ENCODE results near the gene ZSWIM8.
"Not testable (repeated sequence)": the region's sequence is repeated elsewhere in the genome, so short reads cannot be mapped to it uniquely, and the experiment has no call there.

Gene ZSWIM8, protein sequence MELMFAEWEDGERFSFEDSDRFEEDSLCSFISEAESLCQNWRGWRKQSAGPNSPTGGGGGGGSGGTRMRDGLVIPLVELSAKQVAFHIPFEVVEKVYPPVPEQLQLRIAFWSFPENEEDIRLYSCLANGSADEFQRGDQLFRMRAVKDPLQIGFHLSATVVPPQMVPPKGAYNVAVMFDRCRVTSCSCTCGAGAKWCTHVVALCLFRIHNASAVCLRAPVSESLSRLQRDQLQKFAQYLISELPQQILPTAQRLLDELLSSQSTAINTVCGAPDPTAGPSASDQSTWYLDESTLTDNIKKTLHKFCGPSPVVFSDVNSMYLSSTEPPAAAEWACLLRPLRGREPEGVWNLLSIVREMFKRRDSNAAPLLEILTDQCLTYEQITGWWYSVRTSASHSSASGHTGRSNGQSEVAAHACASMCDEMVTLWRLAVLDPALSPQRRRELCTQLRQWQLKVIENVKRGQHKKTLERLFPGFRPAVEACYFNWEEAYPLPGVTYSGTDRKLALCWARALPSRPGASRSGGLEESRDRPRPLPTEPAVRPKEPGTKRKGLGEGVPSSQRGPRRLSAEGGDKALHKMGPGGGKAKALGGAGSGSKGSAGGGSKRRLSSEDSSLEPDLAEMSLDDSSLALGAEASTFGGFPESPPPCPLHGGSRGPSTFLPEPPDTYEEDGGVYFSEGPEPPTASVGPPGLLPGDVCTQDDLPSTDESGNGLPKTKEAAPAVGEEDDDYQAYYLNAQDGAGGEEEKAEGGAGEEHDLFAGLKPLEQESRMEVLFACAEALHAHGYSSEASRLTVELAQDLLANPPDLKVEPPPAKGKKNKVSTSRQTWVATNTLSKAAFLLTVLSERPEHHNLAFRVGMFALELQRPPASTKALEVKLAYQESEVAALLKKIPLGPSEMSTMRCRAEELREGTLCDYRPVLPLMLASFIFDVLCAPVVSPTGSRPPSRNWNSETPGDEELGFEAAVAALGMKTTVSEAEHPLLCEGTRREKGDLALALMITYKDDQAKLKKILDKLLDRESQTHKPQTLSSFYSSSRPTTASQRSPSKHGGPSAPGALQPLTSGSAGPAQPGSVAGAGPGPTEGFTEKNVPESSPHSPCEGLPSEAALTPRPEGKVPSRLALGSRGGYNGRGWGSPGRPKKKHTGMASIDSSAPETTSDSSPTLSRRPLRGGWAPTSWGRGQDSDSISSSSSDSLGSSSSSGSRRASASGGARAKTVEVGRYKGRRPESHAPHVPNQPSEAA (N-terminal part only)

DNA sequence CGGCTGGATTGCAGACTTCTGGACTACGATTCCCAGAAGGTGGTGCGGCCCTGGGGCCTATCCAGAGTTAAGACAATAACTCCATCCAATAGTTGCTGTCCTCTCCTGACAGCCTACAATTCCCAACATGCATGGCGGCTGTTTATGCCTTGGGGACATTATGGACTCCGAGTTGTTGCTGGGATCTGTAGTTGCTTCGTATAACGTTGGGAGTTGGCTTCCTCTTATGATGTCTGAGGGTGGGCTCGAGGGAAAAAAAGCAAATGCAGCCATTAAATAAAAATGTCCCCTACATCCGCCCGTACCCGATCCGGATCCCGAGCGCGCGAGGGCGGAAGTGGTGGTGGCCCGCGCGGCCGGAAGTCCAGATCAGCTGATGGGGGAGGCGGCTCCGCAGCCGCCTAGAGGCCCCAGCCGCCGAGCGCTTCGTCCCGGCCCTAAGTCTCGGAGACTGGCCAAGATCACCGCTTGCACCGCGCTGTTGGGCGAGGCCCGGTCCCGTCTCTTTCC is at the start of gene ZSWIM8:
TSS of gene ZSWIM8 (plus strand) at position 396 of the 510 bp plus-strand sequence. CDS start 273 bp downstream, outside the sequence.
- peak; percentile 86 for DNase-seq

DNA sequence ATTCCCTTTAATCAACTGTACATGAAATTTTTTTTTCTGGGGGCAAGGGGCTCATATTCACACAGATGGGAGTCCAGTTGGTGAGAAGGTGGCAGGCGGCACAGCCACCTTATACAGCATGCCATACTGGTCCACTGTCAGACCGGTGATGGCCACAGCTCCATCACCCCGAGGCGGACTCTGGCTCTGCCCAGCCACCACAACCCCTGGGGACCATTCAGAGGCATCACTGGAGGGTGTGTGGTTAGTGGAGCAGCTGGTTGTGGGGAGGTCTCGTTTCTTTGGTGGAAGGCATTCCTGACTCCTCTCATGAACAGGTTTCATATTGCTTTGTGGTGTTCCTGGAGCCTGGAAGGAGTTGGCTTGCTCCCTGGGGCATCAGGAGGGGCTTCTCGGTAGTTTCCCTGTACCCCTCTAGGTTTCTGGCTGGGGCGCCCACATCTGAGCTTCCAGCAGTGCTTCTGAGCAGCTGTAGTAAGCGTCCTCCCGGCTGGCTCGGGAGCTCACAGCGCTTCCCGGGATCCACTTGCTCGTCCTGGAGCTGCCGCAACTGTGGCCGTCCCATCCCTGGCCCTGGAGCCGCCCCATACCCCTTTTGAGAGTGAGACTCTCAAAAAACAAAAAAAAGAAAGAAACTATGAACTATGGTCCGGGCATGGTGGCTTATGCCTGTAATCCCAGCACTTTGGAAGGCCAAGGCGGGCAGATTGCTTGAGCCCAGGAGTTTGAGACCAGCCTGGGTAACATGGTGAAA is 44.7 kb upstream of the ZSWIM8 start:
- DNase-seq: not testable (repeated sequence)

DNA sequence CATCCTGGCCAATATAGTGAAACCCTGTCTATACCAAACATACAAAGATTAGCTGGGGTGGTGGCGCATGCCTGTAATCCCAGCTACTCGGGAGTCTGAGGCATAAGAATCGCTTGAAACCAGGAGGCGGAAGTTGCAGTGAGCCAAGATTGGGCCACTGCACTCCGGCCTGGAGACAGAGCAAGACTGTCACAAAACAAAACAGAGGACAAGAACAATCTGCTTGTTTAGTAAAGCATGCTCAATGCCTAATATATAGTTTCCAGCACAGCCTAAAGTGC is 43.0 kb upstream of the ZSWIM8 start:
- no peak for DNase-seq

DNA sequence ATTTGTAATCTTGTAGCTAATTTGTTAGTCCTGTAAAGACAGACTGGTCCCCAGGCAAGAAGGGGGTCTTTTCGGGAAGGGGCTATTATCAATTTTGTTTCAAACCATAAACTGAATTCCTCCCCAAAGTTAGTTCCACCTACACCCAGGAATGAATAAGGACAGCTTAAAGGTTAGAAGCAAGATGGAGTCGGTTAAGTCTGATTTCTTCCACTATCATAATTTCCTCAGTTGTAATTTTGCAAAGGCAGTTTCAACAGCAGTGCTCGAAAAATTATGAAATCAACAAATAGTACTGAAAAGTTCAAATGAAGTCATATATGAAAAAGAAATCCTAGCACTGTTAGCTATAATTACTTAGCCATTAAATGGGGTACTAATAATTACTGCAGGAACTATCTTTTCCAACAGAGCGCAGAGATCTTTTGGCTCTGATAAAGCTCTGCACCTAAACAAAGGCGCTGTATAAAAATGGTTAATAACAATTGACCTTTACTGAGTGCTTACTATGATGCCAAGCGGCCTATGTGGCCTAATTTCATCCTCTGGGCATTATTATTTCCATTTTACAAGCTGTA is 42.0 kb upstream of the ZSWIM8 start:
- no peak for DNase-seq

DNA sequence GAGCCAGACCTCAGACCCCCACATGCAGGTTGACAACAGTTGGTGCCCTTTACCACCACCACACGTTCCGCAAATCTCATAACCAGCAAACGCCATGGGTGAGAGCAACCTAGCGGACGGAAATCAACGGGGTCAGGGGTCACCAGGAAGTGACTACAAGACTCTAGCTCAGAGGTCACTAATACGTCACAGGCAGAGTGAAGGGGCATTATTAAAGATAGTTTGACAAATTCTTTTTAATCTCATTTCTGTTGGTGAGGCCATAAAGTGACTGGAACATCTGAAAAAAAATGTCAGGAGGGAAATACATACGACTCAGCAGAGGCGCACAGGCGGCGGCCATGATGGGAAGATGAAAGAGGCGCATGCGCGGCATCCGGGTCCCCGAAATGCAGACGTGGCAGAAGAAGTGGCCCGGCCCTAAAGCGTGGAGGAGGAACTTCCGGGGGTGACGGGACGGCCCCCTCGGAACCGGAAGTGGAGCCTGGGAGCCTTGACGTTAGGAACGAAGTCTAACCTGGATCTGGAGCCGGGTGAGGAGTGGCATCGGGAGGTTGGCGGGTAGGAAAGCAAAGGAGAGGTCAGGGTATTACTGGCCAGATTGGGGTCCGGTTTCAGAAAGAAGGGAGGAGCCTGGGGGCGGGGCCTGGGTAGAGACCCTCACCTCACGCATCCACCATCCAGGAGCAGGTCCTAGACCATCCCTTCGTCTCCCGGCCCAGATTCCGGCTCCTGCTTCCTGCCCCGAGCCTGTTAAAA is 41.3 kb upstream of the ZSWIM8 start, which contains the start of gene SEC24C:
TSS of gene SEC24C (plus strand) at position 468 of the 759 bp plus-strand sequence. CDS start 2,461 bp downstream, outside the sequence.
- DNase-seq: peak; percentile 94

- DNase-seq: peak; percentile 62
These were observed 40.8 kb upstream of the ZSWIM8 start for GRCh38 chr10:73744664-73744975.

- DNase-seq: no peak
These were observed 38.7 kb upstream of the ZSWIM8 start for GRCh38 chr10:73746721-73747120.

DNA sequence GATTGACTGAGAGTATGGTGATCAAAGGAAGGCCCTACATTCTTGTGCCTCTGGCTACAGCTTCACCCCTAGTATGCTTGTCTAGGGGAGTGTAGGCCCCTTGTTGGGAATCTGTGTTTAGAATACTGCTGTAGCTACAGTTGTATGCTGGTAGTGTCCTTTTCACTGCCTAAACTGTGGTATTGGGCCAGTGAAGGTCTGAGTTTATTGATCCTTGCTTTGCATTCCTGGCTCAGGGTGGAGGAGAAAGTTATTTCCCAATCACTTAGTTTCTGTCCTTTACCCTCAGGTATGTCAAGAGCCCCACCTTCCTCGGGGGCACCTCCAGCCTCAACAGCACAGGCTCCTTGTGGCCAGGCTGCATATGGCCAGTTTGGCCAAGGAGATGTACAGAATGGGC is 34.6 kb upstream of the ZSWIM8 start:
- DNase-seq: no peak

GRCh38 chr10:73756183-73756582 is 29.2 kb upstream of the ZSWIM8 start:
- DNase-seq: no peak

- no peak for DNase-seq
These were observed 26.5 kb upstream of the ZSWIM8 start for GRCh38 chr10:73758704-73759511.

DNA sequence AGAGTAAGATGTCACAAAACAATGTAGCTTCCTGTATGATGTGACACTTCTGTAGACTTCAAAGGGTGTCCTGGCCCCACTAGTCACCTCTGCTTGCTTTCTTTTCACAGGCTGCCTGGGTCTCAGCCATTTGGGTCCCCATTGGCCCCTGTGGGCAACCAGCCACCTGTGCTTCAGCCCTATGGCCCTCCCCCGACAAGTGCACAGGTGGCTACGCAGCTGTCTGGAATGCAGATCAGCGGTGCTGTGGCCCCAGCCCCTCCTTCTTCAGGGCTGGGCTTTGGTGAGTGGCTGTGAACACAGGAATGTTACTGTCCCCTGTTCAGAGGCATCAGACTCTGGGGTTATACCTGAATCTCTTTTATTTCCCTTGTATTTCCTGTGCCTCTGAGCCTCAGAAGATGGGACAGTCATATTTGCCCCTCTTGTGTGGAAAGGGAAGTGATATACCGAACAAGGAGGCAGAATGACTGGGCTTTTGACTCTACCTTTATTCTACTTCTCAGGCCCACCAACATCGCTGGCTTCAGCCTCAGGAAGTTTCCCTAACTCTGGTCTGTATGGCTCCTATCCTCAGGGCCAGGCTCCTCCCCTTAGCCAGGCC is 25.8 kb upstream of the ZSWIM8 start:
- DNase-seq: peak; percentile 43

DNA sequence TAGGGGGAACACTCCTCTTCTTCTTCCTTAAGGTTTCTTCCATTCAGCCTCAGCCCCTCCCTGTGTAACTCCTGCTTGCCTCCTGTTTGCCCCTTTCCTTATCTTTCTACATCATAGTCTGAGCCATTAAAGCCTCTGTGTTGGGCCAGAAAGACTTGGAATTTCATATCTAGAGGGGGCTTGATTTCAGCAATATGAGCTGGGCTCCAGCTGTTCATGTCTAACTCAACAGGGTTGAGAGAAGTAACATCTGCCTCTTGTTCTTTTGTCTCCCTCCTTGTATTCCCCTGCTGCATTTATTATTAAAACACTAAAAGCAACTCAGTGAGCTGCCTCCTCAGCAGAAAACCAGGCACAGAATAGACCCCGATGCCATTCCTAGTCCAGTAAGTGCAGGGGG is 23.6 kb upstream of the ZSWIM8 start:
- DNase-seq: no peak

GRCh38 chr10:73762915-73763314 is 22.5 kb upstream of the ZSWIM8 start:
- no peak for DNase-seq

GRCh38 chr10:73763343-73763742 is 22.1 kb upstream of the ZSWIM8 start:
- no peak for DNase-seq

DNA sequence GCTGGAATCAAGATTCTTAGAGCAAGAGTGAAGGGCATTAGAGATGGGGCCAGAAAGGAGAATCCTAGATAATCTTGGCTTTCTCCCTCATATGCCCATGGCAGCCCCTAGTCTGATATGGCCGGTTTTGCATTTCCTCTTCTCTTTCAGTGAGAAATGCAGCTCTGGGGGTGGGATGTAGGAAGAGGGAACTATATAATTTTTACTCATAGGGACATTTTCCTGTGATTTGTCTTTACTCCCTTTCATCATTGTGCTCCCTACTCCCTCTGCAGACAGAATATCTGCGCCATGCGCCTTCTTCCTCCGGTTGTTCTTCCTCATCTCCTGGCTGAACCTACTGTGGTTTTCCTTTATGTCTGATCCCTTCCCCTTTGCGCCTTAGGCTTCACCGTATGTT is 20.3 kb upstream of the ZSWIM8 start:
- no peak for DNase-seq

DNA sequence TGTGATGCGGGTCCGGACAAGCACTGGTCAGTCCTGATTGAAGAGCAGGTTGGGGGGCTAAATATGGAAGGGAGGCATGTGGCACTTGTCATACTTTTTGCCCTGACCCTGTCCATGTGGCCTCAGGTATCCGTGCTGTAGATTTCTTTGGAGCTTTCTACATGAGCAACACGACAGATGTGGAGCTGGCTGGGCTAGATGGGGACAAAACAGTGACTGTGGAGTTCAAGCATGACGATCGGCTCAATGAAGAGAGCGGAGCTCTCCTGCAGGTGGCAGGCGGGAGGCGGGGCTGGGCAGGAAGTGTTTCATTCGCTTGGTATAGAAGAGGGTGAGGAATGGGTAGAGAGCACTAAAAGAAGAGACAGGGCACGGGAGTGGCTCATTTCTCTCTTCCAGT is 16.5 kb upstream of the ZSWIM8 start:
- DNase-seq: no peak

- no peak for DNase-seq
These were observed 16.0 kb upstream of the ZSWIM8 start for GRCh38 chr10:73769396-73769795.

DNA sequence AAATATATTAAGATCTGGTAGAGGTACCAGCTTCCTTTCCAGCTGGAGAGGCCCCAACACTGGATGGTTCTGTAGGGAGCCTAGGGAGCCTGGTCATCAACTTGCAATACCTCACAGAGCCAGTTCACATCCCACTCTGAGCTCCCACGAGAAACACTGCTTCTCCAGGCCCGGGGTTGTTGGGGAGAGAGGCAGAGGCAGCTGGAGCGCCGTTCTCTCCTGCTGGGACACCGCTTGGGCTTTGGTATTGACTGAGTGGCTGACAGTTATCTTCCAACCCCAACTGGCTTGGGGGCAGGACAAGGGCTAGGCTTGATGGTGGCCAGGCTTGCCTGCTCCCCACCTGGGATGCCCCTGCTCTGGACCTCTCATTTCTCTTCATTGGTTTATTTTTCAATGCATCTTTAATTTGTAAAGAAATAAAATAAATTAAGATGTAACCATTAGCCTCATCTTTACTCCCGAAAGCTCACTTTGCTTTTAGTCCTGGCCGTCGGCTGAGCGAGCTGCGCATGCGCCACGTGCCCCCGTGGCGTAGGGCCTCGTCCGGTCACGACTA is 13.6 kb upstream of the ZSWIM8 start:
- peak; percentile 71 for DNase-seq
